Ovary (tissue), 9 donors: ENCODE measurements around the gene RPL10. TPM values are rescaled to one million over a fixed set of nuclear protein-coding genes. Genes with fewer than 3 reads are reported as not detected.

Experiments used
- DNase-seq, 5 donors: peaks; one replicate each; pipeline ENCODE4 v3.0.0-alpha.2; 2019 to 2020
- H3K27ac ChIP-seq, 2 donors: fragments of 200-600 bp; one replicate each; pipeline versions ENCODE4 v1.5.1 to v1.8.0; 2019 to 2022
- H3K27me3 ChIP-seq: fragments of 200-600 bp; one replicate; pipeline ENCODE4 v1.8.0; 2022
- H3K36me3 ChIP-seq: fragments of 200-600 bp; sonication (generic); one replicate; pipeline ENCODE4 v1.5.1; 2019
- H3K4me1 ChIP-seq: one replicate; pipeline ENCODE4 v1.8.1; 2013; ENCODE audit warnings: mild to moderate bottlenecking, moderate library complexity; ENCODE audit not compliant: insufficient read depth
- H3K4me3 ChIP-seq: fragments of 200-600 bp; sonication (generic); one replicate; pipeline ENCODE4 v1.5.1; 2017
- H3K9me3 ChIP-seq, 2 donors: fragments of 200-600 bp in 1 of 2; sonication (generic) in 1 of 2; one replicate each; pipeline versions ENCODE4 v1.5.1 to v1.8.1; 2013 to 2019; ENCODE audit warnings: mild to moderate bottlenecking in 1 of 2, moderate library complexity in 1 of 2
- EP300 ChIP-seq: sonication (generic); formaldehyde crosslinking; IDR thresholded peaks from one replicate; pipeline ENCODE4 v1.6.1; 2017; ENCODE audit warnings: antibody characterized with exemption
- POLR2A ChIP-seq: fragments of 450-650 bp; IDR thresholded peaks from one replicate; pipeline ENCODE4 v1.6.1; 2017; ENCODE audit warnings: antibody characterized with exemption, mild to moderate bottlenecking, moderate library complexity
- WGBS, 3 donors: extraction: QIAGEN DNeasy Blood & Tissue Kit in 1 of 3; methylation state at CpG; one replicate each; pipeline versions ENCODE4 v1.1.5 to v1.1.7; 2013 to 2017; 5-methylcytosine and 5-hydroxymethylcytosine counted together
- intact Hi-C, 4 donors: fragments of 100-400 bp; cut with DNase I; formaldehyde crosslinking; loops; one replicate each; pipeline versions ENCODE4 v1.11.0 to v1.15.1; 2022 to 2023
- polyA plus RNA-seq, 2 donors: library from polyadenylated mRNA; stranded (reverse); fragments of 200-250 nt in 1 of 2; fragments of 350-450 nt in 1 of 2; fragmentation: Illumina TruSeq in 1 of 2; extraction: RNeasy Lipid Tissue Mini Kit (QIAGEN cat#74804) in 1 of 2; gene quantifications; one replicate each; pipeline ENCODE4 v1.2.3, GENCODE V29; 2013 to 2014
- total RNA-seq, 7 donors: library from RNA; depleted of rRNA in 2 of 7; stranded (reverse); fragments of >200 nt in 2 of 7; fragmentation: NEBNext Ultra II Directional in 3 of 7; extraction: Animal tissue kit (Norgen Biotek cat#: 25700) in 3 of 7; gene quantifications; one replicate each; pipeline versions ENCODE4 v1.1.0 to v1.2.4, GENCODE V29; 2016 to 2023
- TF ChIP-seq, protein P1 (sequence below), 3 donors: fragments of 450-650 bp in 2 of 3; fragments of 200-600 bp in 1 of 3; IDR thresholded peaks; one replicate each; pipeline versions ENCODE4 v1.5.1 to v1.8.0; 2016 to 2022; ENCODE audit warnings: antibody characterized with exemption in 3 of 3, mild to moderate bottlenecking in 1 of 3
- donor health status: DM: no; HTN: no; CAD: no; lungs with moderate emphysema.
- donor health status: DM: no; HTN: no; CAD: no.
- donor health status: Bipolar disorder and iron deficiency.
- donor health status: DM: yes; HTN: yes; CAD: no.
- donor health status: DM: no; HTN: no; CAD: no.
- donor health status: DM: yes; HTN: yes; CAD: no.

RPL10 gene
- total and polyA plus RNA-seq, 9 donors = 4,233 to 12,949 (median 7,126) TPM

DNA sequence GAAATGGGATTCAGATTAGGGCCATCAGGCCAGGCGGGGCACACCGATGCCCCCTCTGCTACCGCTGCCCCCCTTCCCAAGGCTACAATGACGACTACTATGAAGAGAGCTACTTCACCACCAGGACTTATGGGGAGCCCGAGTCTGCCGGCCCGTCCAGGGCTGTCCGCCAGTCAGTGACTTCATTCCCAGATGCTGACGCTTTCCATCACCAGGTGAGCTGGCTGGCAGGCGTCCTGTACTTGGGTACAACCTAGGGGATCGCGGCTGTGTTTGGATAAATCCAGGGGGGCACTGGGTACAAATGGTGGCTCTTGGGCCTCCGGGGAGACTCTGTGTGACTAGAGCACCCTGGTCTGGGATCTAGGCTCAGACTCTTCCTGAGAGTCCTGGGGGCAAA, 18.0 kb upstream of the RPL10 start:
- WGBS, 3 donors = 41 to 48% (median 46%) methylated on average over 13 of the region's 13 CpGs
- TF ChIP-seq, protein P1, sequence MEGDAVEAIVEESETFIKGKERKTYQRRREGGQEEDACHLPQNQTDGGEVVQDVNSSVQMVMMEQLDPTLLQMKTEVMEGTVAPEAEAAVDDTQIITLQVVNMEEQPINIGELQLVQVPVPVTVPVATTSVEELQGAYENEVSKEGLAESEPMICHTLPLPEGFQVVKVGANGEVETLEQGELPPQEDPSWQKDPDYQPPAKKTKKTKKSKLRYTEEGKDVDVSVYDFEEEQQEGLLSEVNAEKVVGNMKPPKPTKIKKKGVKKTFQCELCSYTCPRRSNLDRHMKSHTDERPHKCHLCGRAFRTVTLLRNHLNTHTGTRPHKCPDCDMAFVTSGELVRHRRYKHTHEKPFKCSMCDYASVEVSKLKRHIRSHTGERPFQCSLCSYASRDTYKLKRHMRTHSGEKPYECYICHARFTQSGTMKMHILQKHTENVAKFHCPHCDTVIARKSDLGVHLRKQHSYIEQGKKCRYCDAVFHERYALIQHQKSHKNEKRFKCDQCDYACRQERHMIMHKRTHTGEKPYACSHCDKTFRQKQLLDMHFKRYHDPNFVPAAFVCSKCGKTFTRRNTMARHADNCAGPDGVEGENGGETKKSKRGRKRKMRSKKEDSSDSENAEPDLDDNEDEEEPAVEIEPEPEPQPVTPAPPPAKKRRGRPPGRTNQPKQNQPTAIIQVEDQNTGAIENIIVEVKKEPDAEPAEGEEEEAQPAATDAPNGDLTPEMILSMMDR (IDR thresholded peaks at IDR 0.05) = no peak
- TF ChIP-seq POLR2A (no peak), EP300 (no peak)
- Histone ChIP-seq H3K27me3 (no peaks in the 10 kb centered on the region), H3K9me3 (no peaks in the 10 kb centered on the region), H3K36me3 (no peaks in the 10 kb centered on the region), H3K27ac (peak overlapping the region; percentile 82 to 98), H3K4me3 (peak overlapping the region; percentile 89), H3K4me1 (no peaks in the 10 kb centered on the region)
- intact Hi-C loops = no loop called here
- DNase-seq = peak in 1 of 5 donors; percentile 56

DNA sequence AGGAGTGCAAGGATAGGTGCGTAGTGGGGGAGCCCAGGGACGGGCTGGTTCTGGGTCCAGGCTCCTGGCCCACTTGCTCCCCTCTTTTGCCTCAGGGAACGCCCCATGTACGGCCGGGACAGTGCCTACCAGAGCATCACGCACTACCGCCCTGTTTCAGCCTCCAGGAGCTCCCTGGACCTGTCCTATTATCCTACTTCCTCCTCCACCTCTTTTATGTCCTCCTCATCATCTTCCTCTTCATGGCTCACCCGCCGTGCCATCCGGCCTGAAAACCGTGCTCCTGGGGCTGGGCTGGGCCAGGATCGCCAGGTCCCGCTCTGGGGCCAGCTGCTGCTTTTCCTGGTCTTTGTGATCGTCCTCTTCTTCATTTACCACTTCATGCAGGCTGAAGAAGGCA, 17.4 kb upstream of the RPL10 start:
- H3K27ac ChIP-seq = peak overlapping the region; percentile 82 to 98
- H3K9me3 ChIP-seq = no peaks in the 10 kb centered on the region
- no peak overlapping the region for H3K4me3 ChIP-seq
- no peaks in the 10 kb centered on the region for H3K36me3 ChIP-seq
- no peaks in the 10 kb centered on the region for H3K4me1 ChIP-seq
- DNase-seq = no peak
- 71 to 81% (median 79%) methylated on average over 14 of the region's 14 CpGs for WGBS, 3 donors
- H3K27me3 ChIP-seq = no peaks in the 10 kb centered on the region
- intact Hi-C loops = no loop called here
- TF ChIP-seq POLR2A (no peak), EP300 (no peak)
- TF ChIP-seq, protein P1 (IDR thresholded peaks at IDR 0.05) = no peak

DNA sequence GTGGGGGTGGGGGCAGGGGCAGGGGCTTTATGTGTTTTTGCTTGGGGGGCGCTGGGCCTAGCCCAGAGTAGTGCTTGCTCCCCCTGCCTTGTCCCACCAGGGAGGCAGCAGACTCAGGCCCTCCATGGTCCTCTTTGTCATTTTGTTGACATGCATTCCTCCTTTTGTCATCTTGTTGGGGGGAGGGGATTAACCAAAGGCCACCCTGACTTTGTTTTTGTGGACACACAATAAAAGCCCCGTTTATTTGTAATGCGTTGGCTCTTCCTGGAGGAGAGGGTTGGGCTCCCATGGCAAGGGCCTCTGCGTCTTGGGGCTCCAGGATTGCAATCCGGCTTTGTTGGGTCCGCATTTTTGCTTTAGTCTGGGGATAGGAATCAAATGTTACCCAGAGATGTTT, 16.9 kb upstream of the RPL10 start:
- Histone ChIP-seq H3K27me3 (no peaks in the 10 kb centered on the region), H3K9me3 (no peaks in the 10 kb centered on the region), H3K27ac (no peak overlapping the region), H3K4me3 (no peak overlapping the region), H3K36me3 (no peaks in the 10 kb centered on the region), H3K4me1 (no peaks in the 10 kb centered on the region)
- no peak for DNase-seq
- TF ChIP-seq POLR2A (no peak), EP300 (no peak)
- TF ChIP-seq, protein P1 (IDR thresholded peaks at IDR 0.05) = no peak
- 46 to 69% (median 57%) methylated on average over 6 of the region's 6 CpGs for WGBS, 3 donors
- intact Hi-C loops = no loop called here

DNA sequence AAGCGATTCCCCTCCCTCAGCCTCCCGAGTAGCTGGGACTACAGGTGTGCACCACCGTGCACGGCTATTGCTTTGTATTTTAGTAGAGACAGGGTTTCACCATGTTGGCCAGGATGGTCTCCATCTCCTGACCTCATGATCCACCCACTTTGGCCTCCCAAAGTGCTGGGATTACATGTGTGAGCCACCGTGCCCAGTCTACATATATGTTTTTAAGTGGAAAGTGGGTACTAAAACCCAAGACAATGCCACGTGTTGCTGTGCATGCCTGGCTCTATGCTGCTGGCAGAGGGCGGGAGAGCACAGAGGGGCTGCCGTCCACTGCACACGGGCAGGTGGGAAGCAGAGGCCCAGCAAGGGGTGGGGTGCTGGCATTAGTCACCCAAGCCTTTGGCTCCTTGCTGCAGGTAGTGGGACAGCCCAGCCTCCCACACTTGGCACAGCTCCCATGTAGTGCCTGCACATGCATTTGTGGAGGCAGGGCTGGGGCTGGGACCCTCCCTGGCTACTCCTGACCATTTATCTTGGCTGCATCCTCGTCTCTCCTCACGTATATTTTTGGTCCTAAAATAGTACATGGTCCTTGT, 15.6 kb upstream of the RPL10 start:
- Histone ChIP-seq H3K36me3 (no peaks in the 10 kb centered on the region), H3K9me3 (no peaks in the 10 kb centered on the region), H3K27me3 (no peaks in the 10 kb centered on the region), H3K27ac (no peak overlapping the region), H3K4me3 (no peak overlapping the region), H3K4me1 (no peaks in the 10 kb centered on the region)
- peak in 2 of 5 donors; percentile 40 to 49 for DNase-seq
- 61 to 63% (median 62%) methylated on average over 11 of the region's 11 CpGs for WGBS, 3 donors
- no peak for TF ChIP-seq EP300
- TF ChIP-seq, protein P1 (IDR thresholded peaks at IDR 0.05) = no peak
- TF ChIP-seq POLR2A = no peak
- intact Hi-C loops = no loop called here
